Measurements from ENCODE around the gene CORO2A. TPM values are rescaled to one million over a fixed set of nuclear protein-coding genes. Genes with fewer than 3 reads are reported as not detected.

CORO2A gene
- total RNA-seq, 1 experiment from 2014 or later, result 15.8 TPM

GRCh38 chr9:98210435-98210834, 18.0 kb upstream of the CORO2A start:
- Histone ChIP-seq H2BK12ac (ENCODE audit: insufficient read length, low read depth, low read length) (no peak overlapping the region), H4K20me1 (ENCODE audit: control insufficient read depth, insufficient read depth, insufficient read length) (no peaks in the 10 kb centered on the region), H2AK5ac (ENCODE audit: insufficient read length, low read length) (no peak overlapping the region), H2BK5ac (ENCODE audit: insufficient read length, low read length) (no peak overlapping the region), H3K79me2 (ENCODE audit: insufficient read depth, low read length) (no peaks in the 10 kb centered on the region), H3K18ac (ENCODE audit: insufficient read length, low read depth, low read length) (no peak overlapping the region), H2BK120ac (ENCODE audit: low read depth, low read length, poor library complexity, severe bottlenecking) (no peak overlapping the region), H3K4me1 (ENCODE audit: insufficient read depth, low read length) (no peaks in the 10 kb centered on the region), H3K14ac (ENCODE audit: insufficient read depth, low read length) (no peak overlapping the region), H3K4ac (ENCODE audit: low read depth, low read length) (no peak overlapping the region), H3K23ac (ENCODE audit: insufficient read length, low read depth, low read length) (no peak overlapping the region), H4K91ac (ENCODE audit: insufficient read length, low read depth, low read length) (no peak overlapping the region), H3K4me2 (ENCODE audit: insufficient read depth, insufficient read length, low read length) (no peak overlapping the region), H2BK15ac (ENCODE audit: low read depth, low read length) (no peak overlapping the region), H2BK20ac (ENCODE audit: low read depth, low read length, poor library complexity, severe bottlenecking) (no peak overlapping the region), H4K5ac (ENCODE audit: insufficient read length, low read depth, low read length) (no peak overlapping the region), H4K8ac (replicated peaks; ENCODE audit: insufficient read length, low read depth, low read length) (no peak overlapping the region), H3K9me3 (ENCODE audit: control insufficient read depth, low read depth, low read length) (no peaks in the 10 kb centered on the region), H3K23me2 (ENCODE audit: insufficient read length, low read depth, low read length, poor library complexity, severe bottlenecking) (no peaks in the 10 kb centered on the region), H3K79me1 (ENCODE audit: insufficient read depth, low read depth, low read length, poor library complexity, severe bottlenecking) (no peaks in the 10 kb centered on the region), H3K9ac (ENCODE audit: extremely low read depth, insufficient read length, low read length) (no peak overlapping the region), H3K27ac (ENCODE audit: insufficient read length, low read depth, low read length) (no peak overlapping the region), H2AFZ (ENCODE audit: low read length) (no peak overlapping the region), H3K27me3 (ENCODE audit: insufficient read depth, low read length) (no peaks in the 10 kb centered on the region), H3T11ph (ENCODE audit: low read length) (no peak overlapping the region), H3K56ac (ENCODE audit: insufficient read length, low read depth, low read length) (no peak overlapping the region)
- no peak for TF ChIP-seq CTCF (conservative IDR thresholded peaks at IDR 0.05)
- no peaks in the 10 kb centered on the region for H3K27me3 Mint-ChIP-seq (ENCODE audit: low read depth)
- DNase-seq, result no peak
- H3K36me3 Mint-ChIP-seq (ENCODE audit: insufficient read depth in 1 of 3, low read depth in 3 of 3), result peaks cover 14 to 34% (median 15%) of the 10 kb centered on the region in 3 experiments
- peak overlapping the region in 1 of 3 experiments; percentile 55; a peak in 1 of 7 replicates for H3K27ac Mint-ChIP-seq
- peaks cover 6 to 10% of the 10 kb centered on the region in 2 experiments; a peak in 4 of 5 replicates for H3K9me3 Mint-ChIP-seq
- H3K4me1 Mint-ChIP-seq, result peaks cover 15 to 19% of the 10 kb centered on the region in 2 experiments
- H3K4me3 Mint-ChIP-seq, result no peak overlapping the region
- WGBS (ENCODE audit: extremely low coverage, insufficient read length, low lambda C conversion rate), result no CpG with 5 or more reads among the region's 9 CpGs
